Measurements from ENCODE around the gene NRF1.
"Not testable (repeated sequence)": the region's sequence is repeated elsewhere in the genome, so short reads cannot be mapped to it uniquely, and the experiment has no call there.

NRF1 gene

GRCh38 chr7:129636641-129637040 is 25.1 kb downstream of the NRF1 start:
- no peak for DNase-seq
- in situ Hi-C loops (cut with HindIII; ENCODE audit: low pct_ligation_motif_present, low pct_unique_long_range_greater_than_20kb, low sequenced_read_pairs): no loop called here

- DNase-seq: no peak
- in situ Hi-C loops (cut with HindIII; ENCODE audit: low pct_ligation_motif_present, low pct_unique_long_range_greater_than_20kb, low sequenced_read_pairs): no loop called here
Observed at GRCh38 chr7:129640400-129640799, 28.9 kb downstream of the NRF1 start.

GRCh38 chr7:129642871-129643549 is 31.5 kb downstream of the NRF1 start:
- DNase-seq: no peak

DNA sequence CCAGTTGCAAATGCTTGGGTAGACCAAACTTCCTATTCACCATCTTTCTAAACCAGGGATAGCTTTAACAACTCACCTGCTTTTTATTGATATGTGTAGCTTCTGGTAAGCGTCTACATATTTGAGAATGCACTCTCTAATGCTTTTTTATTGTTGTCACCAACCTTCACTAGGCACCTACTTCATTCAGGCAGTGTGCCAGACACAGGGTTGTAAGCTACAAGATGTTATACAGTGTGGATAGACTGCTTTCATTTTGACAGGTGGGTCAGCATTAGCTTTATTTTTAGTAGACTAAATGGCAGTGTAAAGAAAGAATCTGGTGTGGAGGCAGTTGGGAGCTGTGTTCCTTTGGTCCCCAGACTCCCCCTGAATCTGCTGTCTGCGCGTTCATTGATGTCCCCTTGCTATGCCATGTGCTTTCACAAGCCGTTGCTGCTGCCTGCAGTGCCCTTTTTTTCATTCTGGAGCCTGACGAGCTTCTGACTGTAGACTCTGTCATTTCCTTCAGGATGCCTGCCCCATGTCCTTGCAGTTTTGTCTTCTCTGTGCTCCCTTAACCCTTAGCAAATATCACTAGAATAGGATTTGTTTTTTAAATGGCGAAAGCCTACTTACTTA is 32.1 kb downstream of the NRF1 start:
- peak; percentile 37 for DNase-seq
- in situ Hi-C loops (cut with HindIII; ENCODE audit: low pct_ligation_motif_present, low pct_unique_long_range_greater_than_20kb, low sequenced_read_pairs): no loop called here

More at GRCh38 chr7:129642871-129643549, 31.5 kb downstream of the NRF1 start:
- in situ Hi-C loops (cut with HindIII; ENCODE audit: low pct_ligation_motif_present, low pct_unique_long_range_greater_than_20kb, low sequenced_read_pairs): no loop called here

- in situ Hi-C loops (cut with HindIII; ENCODE audit: low pct_ligation_motif_present, low pct_unique_long_range_greater_than_20kb, low sequenced_read_pairs): no loop called here
- peak; percentile 75 for DNase-seq
Observed at GRCh38 chr7:129644634-129645230, 33.2 kb downstream of the NRF1 start.

DNA sequence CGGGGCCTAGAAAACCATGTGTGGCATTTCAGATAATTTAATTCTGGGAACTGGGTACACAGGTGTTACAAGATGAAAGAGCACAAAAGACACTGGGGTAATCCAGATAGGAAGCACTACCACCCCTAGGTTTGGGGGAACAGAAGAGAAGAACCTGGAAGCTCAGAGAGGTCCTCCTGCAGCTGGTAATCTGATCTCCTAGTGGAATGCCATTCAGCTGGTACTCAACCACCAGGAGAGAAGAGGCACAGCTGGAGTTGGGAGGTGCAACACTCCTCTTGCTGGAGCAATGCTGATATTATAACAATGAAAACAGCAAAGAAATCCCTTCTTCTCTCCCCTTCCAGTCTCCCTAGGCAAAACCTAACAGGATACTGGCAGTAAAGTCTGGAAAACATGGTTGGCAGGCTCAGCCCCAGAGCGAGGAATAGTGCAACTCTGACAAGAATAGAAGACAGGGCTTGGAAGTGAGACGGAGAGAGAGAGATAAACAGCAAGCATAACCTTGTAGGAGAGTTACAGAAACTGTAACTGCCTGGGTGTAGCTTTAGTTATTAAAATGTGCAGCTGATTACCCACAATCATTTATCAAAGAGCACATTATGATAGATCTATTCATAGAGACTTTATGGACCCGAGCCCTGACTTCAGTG is 35.0 kb downstream of the NRF1 start:
- DNase-seq: no peak
- in situ Hi-C loops (cut with HindIII; ENCODE audit: low pct_ligation_motif_present, low pct_unique_long_range_greater_than_20kb, low sequenced_read_pairs): no loop called here

- in situ Hi-C loops (cut with HindIII; ENCODE audit: low pct_ligation_motif_present, low pct_unique_long_range_greater_than_20kb, low sequenced_read_pairs): no loop called here
- no peak for DNase-seq
Observed at GRCh38 chr7:129649128-129649690, 37.7 kb downstream of the NRF1 start.

DNA sequence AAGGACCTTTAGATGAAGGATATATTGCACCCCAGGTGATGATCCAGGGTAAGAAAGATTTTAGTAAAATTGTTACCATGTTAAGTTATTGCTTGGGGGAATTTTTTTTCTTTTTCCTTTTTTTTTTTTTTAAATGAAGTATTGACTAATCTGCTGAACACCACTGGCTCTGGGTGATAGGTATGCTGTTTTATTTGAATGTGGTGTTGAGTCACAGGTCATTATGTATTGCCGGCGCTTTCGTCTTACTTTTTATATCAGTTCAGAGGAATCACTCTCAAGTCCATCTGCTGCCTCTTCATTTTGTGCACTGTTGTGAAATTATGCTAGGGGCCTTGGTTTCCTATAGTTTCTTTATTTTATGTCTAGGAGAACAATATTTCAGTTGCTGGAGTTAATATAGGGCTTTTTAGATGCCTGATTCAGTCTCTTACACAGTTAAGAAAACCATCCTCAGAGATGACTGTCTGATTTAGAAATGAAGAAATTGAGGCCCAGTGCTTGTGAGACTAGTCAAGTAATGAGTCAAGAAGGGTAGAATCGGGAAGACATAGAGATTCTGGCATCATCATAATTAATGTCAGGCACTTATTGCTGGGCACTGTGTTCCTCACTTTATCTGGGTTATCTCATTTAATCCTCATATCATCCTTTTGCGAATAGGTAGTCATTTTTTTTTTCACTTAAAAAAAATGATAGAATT is 38.7 kb downstream of the NRF1 start:
- DNase-seq: no peak
- in situ Hi-C loops (cut with HindIII; ENCODE audit: low pct_ligation_motif_present, low pct_unique_long_range_greater_than_20kb, low sequenced_read_pairs): loop anchor here (25.0 kb wide), 1 partner anchor 162 kb away; no protein-coding TSS in a partner anchor

DNA sequence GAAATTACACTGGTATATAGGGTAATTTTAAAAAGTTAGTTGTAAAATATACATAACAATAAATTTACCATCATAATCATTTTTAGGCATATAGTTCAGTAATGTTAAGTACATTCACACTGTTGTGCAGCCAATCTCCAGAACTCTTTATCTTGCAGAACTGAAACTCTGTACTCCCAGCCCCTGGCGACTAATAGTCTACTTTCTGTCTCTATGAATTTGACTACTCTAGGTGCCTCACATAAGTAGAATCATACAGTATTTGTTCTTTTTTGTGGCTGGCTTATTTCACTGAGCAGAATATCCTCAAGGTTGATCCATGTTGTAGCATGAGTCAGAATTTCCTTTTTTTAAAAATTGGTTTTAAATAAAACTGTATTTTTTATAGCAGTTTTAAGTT is 41.4 kb downstream of the NRF1 start:
- in situ Hi-C loops (cut with HindIII; ENCODE audit: low pct_ligation_motif_present, low pct_unique_long_range_greater_than_20kb, low sequenced_read_pairs): loop anchor here (25.0 kb wide), 1 partner anchor 159 kb away; no protein-coding TSS in a partner anchor
- no peak for DNase-seq

DNA sequence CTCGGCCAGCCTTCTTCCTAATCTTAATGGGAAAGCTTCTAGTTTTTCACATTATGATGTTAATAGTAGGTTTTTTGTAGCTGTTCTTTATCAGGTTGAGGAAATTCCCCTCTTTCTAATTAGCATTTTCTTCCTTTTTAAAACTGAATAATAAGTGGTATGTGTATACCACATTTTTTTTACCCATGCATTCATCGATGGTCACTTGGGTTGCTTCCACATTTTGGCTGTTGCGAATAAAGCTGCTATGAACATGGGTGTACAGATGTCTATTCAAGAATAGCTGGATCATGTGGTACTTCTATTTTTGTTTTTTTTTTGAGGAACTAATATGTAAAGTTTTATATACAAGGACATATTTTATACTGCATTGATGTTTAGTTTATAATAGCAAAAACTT is 44.3 kb downstream of the NRF1 start:
- DNase-seq: no peak
- in situ Hi-C loops (cut with HindIII; ENCODE audit: low pct_ligation_motif_present, low pct_unique_long_range_greater_than_20kb, low sequenced_read_pairs): loop anchor here (25.0 kb wide), 1 partner anchor 156 kb away; no protein-coding TSS in a partner anchor

- in situ Hi-C loops (cut with HindIII; ENCODE audit: low pct_ligation_motif_present, low pct_unique_long_range_greater_than_20kb, low sequenced_read_pairs): loop anchor here (25.0 kb wide), 1 partner anchor 155 kb away; no protein-coding TSS in a partner anchor
- no peak for DNase-seq
Observed at GRCh38 chr7:129657363-129657762, 45.8 kb downstream of the NRF1 start.

DNA sequence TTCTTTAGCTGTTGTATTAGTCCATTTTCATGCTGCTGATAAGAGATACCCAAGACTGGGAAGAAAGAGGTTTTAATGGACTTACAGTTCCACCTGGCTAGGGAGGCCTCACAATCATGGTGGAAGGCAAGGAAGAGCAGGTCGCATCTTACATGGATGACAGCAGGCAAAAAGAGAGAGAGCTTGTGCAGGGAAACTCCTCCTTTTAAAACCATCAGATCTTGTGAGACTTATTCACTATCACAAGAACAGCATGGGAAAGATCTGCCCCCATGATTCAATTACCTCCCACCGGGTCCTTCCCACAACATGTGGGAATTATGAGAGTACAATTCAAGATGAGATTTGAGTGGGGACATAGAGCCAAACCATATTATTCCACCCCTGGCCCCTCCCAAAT is 48.4 kb downstream of the NRF1 start:
- in situ Hi-C loops (cut with HindIII; ENCODE audit: low pct_ligation_motif_present, low pct_unique_long_range_greater_than_20kb, low sequenced_read_pairs): loop anchor here (25.0 kb wide), 1 partner anchor 152 kb away; no protein-coding TSS in a partner anchor
- DNase-seq: not testable (repeated sequence)

DNA sequence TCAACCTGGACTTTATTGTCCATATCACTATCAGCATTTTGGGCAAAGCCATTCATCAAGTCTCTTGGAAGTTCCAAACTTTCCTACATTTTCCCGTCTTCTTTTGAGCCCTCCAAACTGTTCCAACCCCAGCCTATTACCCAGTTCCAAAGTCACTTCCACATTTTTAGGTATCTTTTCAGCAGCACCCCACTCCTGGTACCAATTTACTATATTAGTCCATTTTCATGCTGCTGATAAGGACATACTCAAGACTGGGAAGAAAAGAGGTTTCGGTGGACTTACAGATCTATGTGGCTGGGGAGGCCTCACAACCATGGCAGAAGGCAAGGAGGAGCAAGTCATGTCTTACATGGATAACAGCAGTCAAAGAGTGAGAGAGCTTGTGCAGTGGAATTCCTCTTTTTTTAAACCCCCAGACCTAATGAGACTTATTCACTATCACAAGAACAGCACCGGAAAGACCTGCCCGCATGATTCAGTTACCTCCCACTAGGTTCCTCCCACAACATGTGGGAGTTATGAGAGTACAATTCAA is 50.2 kb downstream of the NRF1 start:
- DNase-seq: no peak
- in situ Hi-C loops (cut with HindIII; ENCODE audit: low pct_ligation_motif_present, low pct_unique_long_range_greater_than_20kb, low sequenced_read_pairs): loop anchor here (25.0 kb wide), 1 partner anchor 151 kb away; no protein-coding TSS in a partner anchor

- not testable (repeated sequence) for DNase-seq
- in situ Hi-C loops (cut with HindIII; ENCODE audit: low pct_ligation_motif_present, low pct_unique_long_range_greater_than_20kb, low sequenced_read_pairs): loop anchor here (25.0 kb wide), 1 partner anchor 149 kb away; no protein-coding TSS in a partner anchor
Observed at GRCh38 chr7:129663240-129663639, 51.7 kb downstream of the NRF1 start.

- DNase-seq: peak; percentile 92
- in situ Hi-C loops (cut with HindIII; ENCODE audit: low pct_ligation_motif_present, low pct_unique_long_range_greater_than_20kb, low sequenced_read_pairs): loop anchor here (25.0 kb wide), 1 partner anchor 148 kb away; no protein-coding TSS in a partner anchor
Observed at GRCh38 chr7:129664029-129665012, 52.8 kb downstream of the NRF1 start.

DNA sequence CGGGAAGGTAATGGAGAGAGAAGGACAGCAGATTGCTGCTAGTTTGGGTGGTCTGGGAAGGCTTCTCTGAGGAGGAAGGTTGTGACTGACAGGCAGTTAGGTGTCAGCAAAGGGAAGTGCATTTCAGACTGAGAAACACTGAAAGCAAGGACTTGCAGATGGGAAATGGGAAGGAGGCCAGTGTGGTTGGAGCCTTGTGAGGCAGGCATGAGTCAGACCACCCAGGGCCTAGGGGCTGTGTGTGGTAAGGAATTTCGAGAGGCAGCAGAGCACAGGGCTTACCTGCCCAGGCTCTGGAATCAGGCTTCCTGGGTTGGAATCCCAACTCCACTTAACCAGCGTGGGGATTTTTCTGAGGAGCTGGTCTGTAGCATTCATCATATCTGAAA is 53.5 kb downstream of the NRF1 start:
- DNase-seq: peak; percentile 100
- in situ Hi-C loops (cut with HindIII; ENCODE audit: low pct_ligation_motif_present, low pct_unique_long_range_greater_than_20kb, low sequenced_read_pairs): loop anchor here (25.0 kb wide), 1 partner anchor 147 kb away; no protein-coding TSS in a partner anchor

DNA sequence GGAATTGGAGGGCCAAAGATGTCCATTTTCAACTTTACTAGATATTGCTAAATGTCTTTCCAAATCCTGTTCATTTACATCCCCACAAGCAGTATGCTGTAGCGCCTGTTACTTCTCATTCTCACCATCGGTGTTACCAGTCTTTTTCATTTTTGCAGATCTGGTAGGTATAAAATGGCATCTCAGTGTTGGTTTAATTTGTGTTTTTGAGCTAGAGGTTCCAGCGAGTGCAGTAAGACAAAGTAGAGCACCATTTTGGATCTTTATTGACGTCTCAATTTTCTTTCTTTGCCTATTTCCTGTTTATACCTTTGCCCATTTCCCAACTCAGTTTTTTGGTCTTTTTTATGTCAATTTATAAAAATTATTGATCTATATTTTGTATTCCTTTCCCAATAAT is 55.6 kb downstream of the NRF1 start:
- DNase-seq: no peak
- in situ Hi-C loops (cut with HindIII; ENCODE audit: low pct_ligation_motif_present, low pct_unique_long_range_greater_than_20kb, low sequenced_read_pairs): loop anchor here (25.0 kb wide), 1 partner anchor 145 kb away; no protein-coding TSS in a partner anchor

Measured in ACHN (cell line).